K562 (cell line): ENCODE results near the gene APIP.

Experiments
- CEBPG ChIP-seq, 3 experiments: fragments of 200-800 bp in 1 of 3; sonication (Bioruptor generic) in 1 of 3; sonication (generic) in 1 of 3; formaldehyde crosslinking in 1 of 3; IDR thresholded peaks in 2 of 3; conservative IDR thresholded peaks in 1 of 3; 2 replicates each; pipeline versions ENCODE4 v1.6.1 to v1.8.0; 2016 to 2022; ENCODE audit warnings: missing compliant biosample characterization in 2 of 3, missing genetic modification characterization in 2 of 3, mild to moderate bottlenecking in 1 of 3, missing genetic modification reagents in 1 of 3
- CREB3 ChIP-seq: fragments of 450-650 bp; conservative IDR thresholded peaks from 2 replicates; pipeline ENCODE4 v1.6.1; 2016; ENCODE audit warnings: missing genetic modification characterization, low read depth, mild to moderate bottlenecking, missing compliant biosample characterization, moderate library complexity
- CTCF ChIP-seq, 3 experiments: IDR thresholded peaks in 2 of 3; conservative IDR thresholded peaks in 1 of 3; 2 replicates each; pipeline ENCODE4 v1.5.1; 2011 to 2012; ENCODE audit warnings: low read length in 3 of 3, mild to moderate bottlenecking in 3 of 3, control low read depth in 2 of 3, improper control_type of control experiment in 1 of 3, inconsistent platforms in 1 of 3, low read depth in 1 of 3, mixed read lengths in 1 of 3, moderate library complexity in 1 of 3; ENCODE audit not compliant: insufficient read depth in 2 of 3
- ETV6 ChIP-seq, 3 experiments: fragments of 150-350 bp in 1 of 3; sonication (generic) in 1 of 3; formaldehyde crosslinking in 1 of 3; IDR thresholded peaks; 2 replicates each; pipeline versions ENCODE4 v1.6.1 to v1.8.0; 2014 to 2022; ENCODE audit warnings: borderline replicate concordance in 2 of 3, low read depth in 2 of 3, antibody characterized with exemption in 1 of 3, low read length in 1 of 3, mild to moderate bottlenecking in 1 of 3, missing genetic modification reagents in 1 of 3
- GMEB1 ChIP-seq: fragments of 250-450 bp; sonication (Bioruptor Pico); IDR thresholded peaks from 2 replicates; pipeline ENCODE4 v1.4.0; 2020; ENCODE audit warnings: mild to moderate bottlenecking
- MYNN ChIP-seq, 2 experiments: sonication (generic); formaldehyde crosslinking in 1 of 2; IDR thresholded peaks; 2 replicates each; pipeline versions ENCODE4 v1.5.0 to v1.6.1; 2016 to 2020; ENCODE audit warnings: antibody characterized with exemption in 1 of 2, missing genetic modification reagents in 1 of 2
- POLR2AphosphoS2 ChIP-seq: IDR thresholded peaks from 2 replicates; pipeline ENCODE4 v1.6.1; 2012; ENCODE audit warnings: low read length, improper control_type of control experiment
- RAD21 ChIP-seq, 2 experiments: fragments of 250-450 bp in 1 of 2; fragments of 450-650 bp in 1 of 2; sonication (Bioruptor Pico) in 1 of 2; formaldehyde crosslinking in 1 of 2; IDR thresholded peaks in 1 of 2; conservative IDR thresholded peaks in 1 of 2; 2 replicates each; pipeline versions ENCODE4 v1.4.0 to v1.8.0; 2020 to 2022; ENCODE audit warnings: mild to moderate bottlenecking in 2 of 2, moderate library complexity in 1 of 2
- TARDBP ChIP-seq: fragments of 450-650 bp; IDR thresholded peaks from 2 replicates; pipeline ENCODE4 v1.6.1; 2016
- TCF7L2 ChIP-seq: fragments of 150-350 bp; IDR thresholded peaks from 2 replicates; pipeline ENCODE4 v1.6.1; 2016; ENCODE audit warnings: low read depth, mild to moderate bottlenecking, low read length, moderate library complexity
- ZBTB43 ChIP-seq: sonication (generic); formaldehyde crosslinking; IDR thresholded peaks from 2 replicates; pipeline ENCODE4 v1.8.0; 2023; ENCODE audit warnings: mild to moderate bottlenecking, missing genetic modification reagents
- ZNF324 ChIP-seq: fragments of 250-450 bp; sonication (Bioruptor Pico); IDR thresholded peaks from 2 replicates; pipeline ENCODE4 v1.4.0; 2020; ENCODE audit warnings: mild to moderate bottlenecking

GRCh38 chr11:34909415-34909814 lies 6.8 kb downstream of the APIP start:
- no peak for TF ChIP-seq CTCF (IDR thresholded peaks at IDR 0.05 in 2 of 3, conservative IDR thresholded peaks at IDR 0.05 in 1 of 3; ENCODE audit: insufficient read depth in 2 of 3, low read depth in 1 of 3, low read length in 3 of 3)
- TF ChIP-seq CREB3 (tag): no peak
- TF ChIP-seq CEBPG (CRISPR knock-in tag; IDR thresholded peaks at IDR 0.05): no peak
- TF ChIP-seq CEBPG (tag; conservative IDR thresholded peaks at IDR 0.05 in 1 of 2, IDR thresholded peaks at IDR 0.05 in 1 of 2): no peak
- no peak for TF ChIP-seq ZBTB43 (CRISPR knock-in tag)
- TF ChIP-seq ZNF324 (CRISPR knock-in tag): no peak
- no peak for TF ChIP-seq TCF7L2
- no peak for TF ChIP-seq ETV6 (IDR thresholded peaks at IDR 0.05; ENCODE audit: borderline replicate concordance in 1 of 2, low read depth in 2 of 2, low read length in 1 of 2)
- no peak for TF ChIP-seq ETV6 (CRISPR knock-in tag; IDR thresholded peaks at IDR 0.05; ENCODE audit: borderline replicate concordance)
- TF ChIP-seq POLR2AphosphoS2: no peak
- TF ChIP-seq RAD21 (CRISPR knock-in tag; conservative IDR thresholded peaks at IDR 0.05 in 1 of 2, IDR thresholded peaks at IDR 0.05 in 1 of 2): no peak
- no peak for TF ChIP-seq TARDBP
- no peak for TF ChIP-seq GMEB1 (CRISPR knock-in tag)
- TF ChIP-seq MYNN (IDR thresholded peaks at IDR 0.05): no peak
- TF ChIP-seq MYNN (CRISPR knock-in tag; IDR thresholded peaks at IDR 0.05): no peak
